ENCODE results near the gene FGF14. TPM values are rescaled to one million over a fixed set of nuclear protein-coding genes. Genes with fewer than 3 reads are reported as not detected.

The FGF14 gene
- total RNA-seq, 4 donors from 2014 or later: under 0.01 to 2.4 (median 0.99) TPM

- H3K27me3 ChIP-seq: no peaks in the 10 kb centered on the region
- WGBS, 2 donors (ENCODE audit: low coverage in 1 of 2): 67 to 75% methylated on average over 3 of the region's 3 CpGs
- in situ Hi-C loops (cut with MboI; ENCODE audit: low pct_ligation_motif_present in 1 of 4, low pct_unique_long_range_greater_than_20kb in 1 of 4, low sequenced_read_pairs in 3 of 4) (no loop called here), intact Hi-C loops (cut with DNase I; ENCODE audit: low total_unique reads) (no loop called here)
- H3K4me3 ChIP-seq: no peak overlapping the region
- no peak for DNase-seq
- H3K27ac ChIP-seq: no peak overlapping the region
- no peaks in the 10 kb centered on the region for H3K9me3 ChIP-seq
- no peaks in the 10 kb centered on the region for H3K36me3 ChIP-seq
- no peaks in the 10 kb centered on the region for H3K4me1 ChIP-seq
- no peak for TF ChIP-seq EP300 (IDR thresholded peaks at IDR 0.05; ENCODE audit: low read depth)
- TF ChIP-seq POLR2A (IDR thresholded peaks at IDR 0.05): no peak
- no peak for TF ChIP-seq POLR2AphosphoS5 (IDR thresholded peaks at IDR 0.05)
- TF ChIP-seq CTCF (IDR thresholded peaks at IDR 0.05): no peak
Observed at GRCh38 chr13:102136735-102137296, 265.0 kb downstream of the FGF14 start.

DNA sequence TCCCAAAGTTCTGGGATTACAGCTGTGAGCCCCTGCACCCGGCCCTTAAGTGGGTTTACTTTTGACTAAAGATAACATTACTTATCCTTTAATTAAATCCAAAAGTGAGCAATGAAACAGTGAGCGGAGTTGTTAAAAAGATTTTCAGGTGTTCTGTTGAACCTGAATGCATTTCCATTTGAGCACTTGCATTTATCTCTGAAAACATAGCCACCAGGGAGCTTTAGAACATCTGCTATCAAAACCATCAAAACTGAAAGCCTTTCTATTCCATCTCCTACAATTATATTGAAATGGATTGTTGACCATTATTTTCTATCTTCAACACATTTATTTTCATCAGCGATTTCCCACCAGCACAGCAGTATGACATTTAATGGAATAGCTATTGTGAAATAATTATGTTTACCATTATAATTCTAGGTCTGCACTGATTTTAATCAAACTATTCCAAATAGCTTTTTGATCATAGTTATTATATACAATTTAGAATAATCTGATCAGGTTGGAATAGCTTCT, 269.0 kb downstream of the FGF14 start:
- 73 to 77% methylated on average over 3 of the region's 3 CpGs for WGBS, 2 donors (ENCODE audit: low coverage in 1 of 2)
- no peak for DNase-seq
- no peak overlapping the region for H3K27ac ChIP-seq
- TF ChIP-seq CTCF (IDR thresholded peaks at IDR 0.05) (no peak), POLR2A (IDR thresholded peaks at IDR 0.05) (no peak), EP300 (IDR thresholded peaks at IDR 0.05; ENCODE audit: low read depth) (no peak), POLR2AphosphoS5 (IDR thresholded peaks at IDR 0.05) (no peak)
- H3K36me3 ChIP-seq: no peaks in the 10 kb centered on the region
- intact Hi-C loops (cut with DNase I; ENCODE audit: low total_unique reads) (no loop called here), in situ Hi-C loops (cut with MboI; ENCODE audit: low pct_ligation_motif_present in 1 of 4, low pct_unique_long_range_greater_than_20kb in 1 of 4, low sequenced_read_pairs in 3 of 4) (no loop called here)
- H3K27me3 ChIP-seq: no peaks in the 10 kb centered on the region
- H3K4me3 ChIP-seq: no peak overlapping the region
- H3K4me1 ChIP-seq: no peaks in the 10 kb centered on the region
- H3K9me3 ChIP-seq: no peaks in the 10 kb centered on the region

- no peak overlapping the region for H3K4me3 ChIP-seq
- H3K27me3 ChIP-seq: no peaks in the 10 kb centered on the region
- in situ Hi-C loops (cut with MboI; ENCODE audit: low pct_ligation_motif_present in 1 of 4, low pct_unique_long_range_greater_than_20kb in 1 of 4, low sequenced_read_pairs in 3 of 4) (no loop called here), intact Hi-C loops (cut with DNase I; ENCODE audit: low total_unique reads) (no loop called here)
- no peaks in the 10 kb centered on the region for H3K36me3 ChIP-seq
- H3K27ac ChIP-seq: no peak overlapping the region
- no peaks in the 10 kb centered on the region for H3K9me3 ChIP-seq
- no peaks in the 10 kb centered on the region for H3K4me1 ChIP-seq
- DNase-seq: no peak
- no peak for TF ChIP-seq EP300 (IDR thresholded peaks at IDR 0.05; ENCODE audit: low read depth)
- TF ChIP-seq CTCF (IDR thresholded peaks at IDR 0.05): no peak
- TF ChIP-seq POLR2AphosphoS5 (IDR thresholded peaks at IDR 0.05): no peak
- no peak for TF ChIP-seq POLR2A (IDR thresholded peaks at IDR 0.05)
- WGBS, 2 donors (ENCODE audit: low coverage in 1 of 2): 75 to 78% methylated on average over 2 of the region's 2 CpGs
Observed at GRCh38 chr13:102131246-102131645, 270.6 kb downstream of the FGF14 start.

DNA sequence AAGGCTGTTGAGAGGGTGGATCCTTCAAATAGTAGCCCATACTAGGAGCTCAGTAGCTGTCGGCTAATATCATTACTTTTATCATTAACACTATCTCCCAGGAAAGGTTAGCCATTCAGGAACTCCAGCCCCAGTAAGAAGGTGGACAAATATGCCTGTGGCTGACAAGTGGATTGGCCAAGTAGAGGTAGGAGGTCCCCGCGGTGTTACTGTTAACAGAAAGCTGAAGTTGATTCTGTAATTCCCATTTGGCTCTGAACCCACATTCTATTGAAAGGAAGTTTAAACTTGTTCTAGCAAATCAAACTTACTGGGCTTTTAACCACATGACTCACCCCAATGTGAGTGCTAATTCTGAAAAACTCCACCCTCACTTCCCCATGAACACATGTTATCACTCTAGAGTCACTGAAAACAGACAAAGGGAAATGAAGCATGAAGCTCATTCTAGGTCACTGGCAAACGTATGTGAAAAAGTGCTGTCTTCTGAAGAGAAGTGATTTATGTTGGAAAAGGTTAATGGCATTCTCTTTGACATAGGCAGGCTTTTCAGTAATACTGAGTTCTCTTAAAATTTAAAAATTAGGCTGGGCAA, 273.5 kb downstream of the FGF14 start:
- no peaks in the 10 kb centered on the region for H3K36me3 ChIP-seq
- WGBS, 2 donors (ENCODE audit: low coverage in 1 of 2): 67 to 75% methylated on average over 4 of the region's 4 CpGs
- no peak overlapping the region for H3K4me3 ChIP-seq
- H3K9me3 ChIP-seq: no peaks in the 10 kb centered on the region
- in situ Hi-C loops (cut with MboI; ENCODE audit: low pct_ligation_motif_present in 1 of 4, low pct_unique_long_range_greater_than_20kb in 1 of 4, low sequenced_read_pairs in 3 of 4) (no loop called here), intact Hi-C loops (cut with DNase I; ENCODE audit: low total_unique reads) (no loop called here)
- no peak overlapping the region for H3K27ac ChIP-seq
- no peak for DNase-seq
- no peak for TF ChIP-seq EP300 (IDR thresholded peaks at IDR 0.05; ENCODE audit: low read depth)
- no peak for TF ChIP-seq CTCF (IDR thresholded peaks at IDR 0.05)
- TF ChIP-seq POLR2A (IDR thresholded peaks at IDR 0.05): no peak
- TF ChIP-seq POLR2AphosphoS5 (IDR thresholded peaks at IDR 0.05): no peak
- no peaks in the 10 kb centered on the region for H3K27me3 ChIP-seq
- H3K4me1 ChIP-seq: no peaks in the 10 kb centered on the region
